Activated naive CD8-positive, alpha-beta T cell treated with anti-CD3 and anti-CD28 coated beads, Interleukin-2, amount 10 ng/mL, durations not matched to agents 7 days and 5 days (primary cell): Measurements from ENCODE around the gene NKAIN2. TPM values are rescaled to one million over a fixed set of nuclear protein-coding genes. Genes with fewer than 3 reads are reported as not detected.

Experiments used
- ATAC-seq: fragments of 150-1000 bp; cut with Tn5 transposase; one replicate; pipeline ENCODE4 v1.10.0; 2021; ENCODE audit warnings: low read depth, moderate library complexity
- POLR2A ChIA-PET: fragments of 350-600 bp; sonication (Branson Sonifier 250); formaldehyde crosslinking; loops from one replicate; lab custom pipeline; 2021; ENCODE audit warnings: antibody characterized with exemption; lab: Charles Lee
- DNase-seq: peaks from one replicate; pipeline ENCODE4 v3.0.0; 2021
- H3K27ac Mint-ChIP-seq: one replicate; pipeline ENCODE4 v1.8.0; 2022; ENCODE audit warnings: mild to moderate bottlenecking, mixed read lengths
- H3K27me3 Mint-ChIP-seq: one replicate; pipeline ENCODE4 v1.8.0; 2022; ENCODE audit warnings: mild to moderate bottlenecking, moderate library complexity, mixed read lengths
- H3K36me3 Mint-ChIP-seq: one replicate; pipeline ENCODE4 v1.8.0; 2021; ENCODE audit warnings: mild to moderate bottlenecking, mixed read lengths
- H3K4me1 Mint-ChIP-seq: one replicate; pipeline ENCODE4 v1.8.0; 2021; ENCODE audit warnings: mixed read lengths
- H3K4me3 Mint-ChIP-seq: one replicate; pipeline ENCODE4 v1.8.0; 2022; ENCODE audit warnings: mild to moderate bottlenecking, moderate library complexity, mixed read lengths
- H3K9me3 Mint-ChIP-seq: one replicate; pipeline ENCODE4 v1.8.0; 2021; ENCODE audit warnings: mixed read lengths
- total RNA-seq, 2 experiments: library from RNA; stranded (reverse); gene quantifications; one replicate each; pipeline ENCODE4 v1.2.3, GENCODE V29; 2021

The NKAIN2 gene
- total RNA-seq, 2 experiments from 2014 or later: not detected

DNA sequence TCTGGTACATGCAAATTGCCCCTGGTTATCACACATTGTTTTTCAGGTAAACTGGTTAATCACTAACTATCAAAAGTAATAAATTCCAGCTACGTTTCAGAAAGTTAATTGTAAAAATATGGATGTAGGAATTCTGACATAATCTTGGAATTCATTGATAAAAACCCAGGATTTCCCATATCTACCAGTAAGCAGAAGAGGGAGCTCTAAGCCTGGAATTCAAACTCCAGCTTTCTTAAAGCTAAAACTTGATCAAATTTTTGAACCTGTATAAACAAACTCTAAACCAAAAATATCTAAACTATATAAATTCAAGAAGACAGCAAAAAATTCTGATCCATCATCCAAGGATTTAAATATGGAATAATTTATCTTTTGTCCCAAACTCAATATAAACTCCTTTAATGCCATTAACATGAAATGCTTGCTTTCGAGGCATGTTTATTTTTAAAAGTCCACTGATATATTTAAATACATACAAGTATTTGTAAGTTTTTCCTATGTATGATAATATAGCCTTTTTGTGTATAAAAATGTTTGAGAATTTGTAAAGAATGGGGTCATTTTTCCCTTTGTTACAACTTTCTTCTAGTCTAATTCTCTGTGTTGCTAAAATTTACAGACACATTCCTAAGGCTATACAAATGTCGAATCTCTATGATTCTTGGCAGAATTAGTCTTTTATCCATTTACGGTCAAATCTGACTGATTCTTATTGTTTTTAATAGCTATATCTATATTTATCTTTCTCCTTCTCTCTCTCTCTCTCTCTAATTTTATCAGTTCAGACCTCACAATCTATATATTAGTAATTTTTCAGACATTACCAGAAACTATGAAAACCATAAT lies 1067.2 kb downstream of the NKAIN2 start:
- Mint-ChIP-seq H3K36me3 (no peaks in the 10 kb centered on the region), H3K27me3 (peaks cover 8% of the 10 kb centered on the region), H3K9me3 (no peaks in the 10 kb centered on the region), H3K4me3 (no peak overlapping the region), H3K27ac (no peak overlapping the region), H3K4me1 (no peaks in the 10 kb centered on the region)
- no peak for ATAC-seq
- POLR2A ChIA-PET: no interaction called here
- no peak for DNase-seq

DNA sequence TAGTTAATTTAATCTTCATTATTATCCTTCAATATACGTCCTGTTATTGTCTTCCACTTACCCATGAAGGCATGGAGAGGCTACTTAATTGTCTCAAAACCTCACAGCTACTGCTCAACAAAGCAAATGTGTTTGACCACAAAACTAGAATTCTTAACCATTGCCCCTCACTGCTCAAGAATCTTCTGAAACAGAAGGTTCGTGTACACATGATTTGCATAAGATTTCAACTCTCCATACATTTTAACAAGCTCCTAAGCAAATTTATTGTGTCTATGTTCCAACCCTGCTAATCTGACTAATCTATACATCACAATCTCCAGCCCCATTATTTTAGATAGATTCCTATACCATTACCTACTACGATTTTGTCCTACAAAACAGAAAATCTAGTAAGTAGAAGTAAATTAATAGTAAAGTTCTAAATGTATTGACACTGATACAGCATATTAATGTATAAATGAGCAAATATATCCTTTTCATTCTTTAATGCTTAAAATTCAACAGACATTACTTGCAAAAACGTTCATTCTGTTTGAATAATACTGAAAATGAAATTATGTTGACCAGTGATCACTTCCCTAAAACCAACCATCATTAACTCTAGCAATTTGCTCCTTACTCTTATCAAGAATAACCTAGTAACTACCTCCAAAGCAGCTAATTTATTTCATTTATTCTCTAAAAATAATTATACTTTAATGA lies 1068.8 kb downstream of the NKAIN2 start:
- Mint-ChIP-seq H3K36me3 (no peaks in the 10 kb centered on the region), H3K27ac (no peak overlapping the region)

DNA sequence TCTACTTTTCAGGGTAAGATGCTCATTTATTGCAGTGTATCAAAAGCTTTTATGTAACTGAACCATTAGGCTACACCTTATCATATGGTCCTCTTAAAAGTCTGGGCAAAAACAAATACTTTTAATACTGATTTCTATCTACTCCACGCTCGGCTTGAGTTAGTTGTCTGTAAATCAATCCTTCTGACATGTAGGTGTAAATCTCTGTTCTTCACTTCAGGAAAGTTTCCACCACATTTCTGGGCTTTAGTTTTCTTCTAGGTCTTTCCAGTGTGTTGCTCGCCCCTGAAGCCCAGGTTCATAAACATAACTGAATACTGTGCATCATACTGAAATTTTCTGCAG lies 1069.4 kb downstream of the NKAIN2 start:
- peaks cover 13% of the 10 kb centered on the region for H3K27me3 Mint-ChIP-seq
- DNase-seq (no peak), ATAC-seq (no peak)
- H3K27ac Mint-ChIP-seq: no peak overlapping the region
- H3K36me3 Mint-ChIP-seq: no peaks in the 10 kb centered on the region
- no peaks in the 10 kb centered on the region for H3K9me3 Mint-ChIP-seq
- POLR2A ChIA-PET: no interaction called here
- no peaks in the 10 kb centered on the region for H3K4me1 Mint-ChIP-seq
- no peak overlapping the region for H3K4me3 Mint-ChIP-seq

More for the DNA sequence above, 1068.8 kb downstream of the NKAIN2 start:
- ATAC-seq (no peak), DNase-seq (no peak)
- Mint-ChIP-seq H3K27me3 (peaks cover 13% of the 10 kb centered on the region), H3K9me3 (no peaks in the 10 kb centered on the region), H3K4me3 (no peak overlapping the region), H3K4me1 (no peaks in the 10 kb centered on the region)
- POLR2A ChIA-PET: no interaction called here

Other genes with a start within 250 kb of the NKAIN2 start
- not detected for gene TRDN, start 166.9 kb upstream of the NKAIN2 start, total RNA-seq